HCT116 (cell line): Measurements from ENCODE around the gene FOXC2. TPM values are rescaled to one million over a fixed set of nuclear protein-coding genes. Genes with fewer than 3 reads are reported as not detected.

Experiments used
- ATAC-seq: fragments of 200-7000 bp; cut with Tn5 transposase; 2 replicates; pipeline ENCODE4 v1.9.1; 2020; ENCODE audit warnings: mild to moderate bottlenecking, moderate library complexity
- BruUV-seq: library from RNA; stranded (reverse); fragments of 400-500 nt; replicated peaks from 2 replicates; lab custom pipeline; 2021; lab: Mats Ljungman, UMichigan
- CTCF ChIA-PET: fragments of 300-600 bp; sonication (Branson Sonifier 250); formaldehyde crosslinking; loops from one replicate; lab custom pipeline; 2021; ENCODE audit warnings: antibody characterized with exemption; lab: Charles Lee
- POLR2A ChIA-PET: fragments of 300-600, 350-600 bp; sonication (Branson Sonifier 250); formaldehyde crosslinking; loops from one replicate; lab custom pipeline; 2021; ENCODE audit warnings: antibody characterized with exemption; lab: Charles Lee
- RAD21 ChIA-PET, 2 experiments: fragments of 300-600 bp; sonication (Branson Sonifier 250); formaldehyde crosslinking; loops; one replicate each; lab custom pipeline; 2023; ENCODE audit warnings: low total read pairs in 2 of 2; ENCODE audit not compliant: uncharacterized antibody in 2 of 2, unreplicated experiment in 2 of 2, low non-redundant PET in 1 of 2; lab: Charles Lee
- DNase-seq: peaks from one replicate; pipeline ENCODE4 v3.0.0-alpha.2; 2010; ENCODE audit warnings: low read depth, low spot score
- H2AFZ ChIP-seq: fragments of 200-600 bp; shearing (Covaris generic), sonication (generic); 2 replicates; pipeline ENCODE4 v1.6.1; 2017; ENCODE audit warnings: low read depth, mixed run types, mixed read lengths, antibody characterized with exemption, low read length; ENCODE audit not compliant: poor library complexity, severe bottlenecking
- H3K27ac ChIP-seq: 2 replicates; pipeline ENCODE4 v1.5.1; 2012; ENCODE audit warnings: low read depth, low read length
- H3K27me3 ChIP-seq: fragments of 200-600 bp; sonication (generic); 2 replicates; pipeline ENCODE4 v1.6.1; 2016; ENCODE audit warnings: mixed run types, low read length, mixed read lengths; ENCODE audit not compliant: insufficient read depth
- H3K36me3 ChIP-seq, 2 experiments: fragments of 200-500 bp in 1 of 2; fragments of 200-600 bp in 1 of 2; sonication (Bioruptor generic) in 1 of 2; sonication (generic) in 1 of 2; 2 replicates each; pipeline versions ENCODE4 v1.5.1 to v1.6.1; 2014 to 2016; ENCODE audit warnings: low read length in 2 of 2, inconsistent platforms in 1 of 2, mixed read lengths in 1 of 2, mixed run types in 1 of 2; ENCODE audit not compliant: insufficient read depth in 2 of 2, control insufficient read depth in 1 of 2
- H3K4me1 ChIP-seq, 2 experiments: fragments of 200-600 bp in 1 of 2; sonication (generic) in 1 of 2; 2 replicates each; pipeline versions ENCODE4 v1.5.1 to v1.6.1; 2012 to 2017; ENCODE audit warnings: low read length in 2 of 2, inconsistent platforms in 1 of 2, mild to moderate bottlenecking in 1 of 2, mixed read lengths in 1 of 2, mixed run types in 1 of 2, moderate library complexity in 1 of 2; ENCODE audit not compliant: insufficient read depth in 2 of 2, control insufficient read depth in 1 of 2
- H3K4me2 ChIP-seq: fragments of 200-600 bp; sonication (generic); 2 replicates; pipeline ENCODE4 v1.6.1; 2017; ENCODE audit warnings: mixed run types, low read length, mixed read lengths
- H3K4me3 ChIP-seq, 2 experiments: fragments of 200-600 bp in 1 of 2; sonication (generic) in 1 of 2; replicated peaks in 1 of 2; 2 replicates each; pipeline ENCODE4 v1.5.1; 2011 to 2016; ENCODE audit warnings: low read length in 2 of 2, control low read depth in 1 of 2, low read depth in 1 of 2, mild to moderate bottlenecking in 1 of 2, mixed read lengths in 1 of 2, mixed run types in 1 of 2
- H3K79me2 ChIP-seq: fragments of 200-600 bp; sonication (generic); 2 replicates; pipeline ENCODE4 v1.6.1; 2017; ENCODE audit warnings: mild to moderate bottlenecking, mixed run types, low read length, moderate library complexity, mixed read lengths; ENCODE audit not compliant: insufficient read depth
- H3K9ac ChIP-seq: fragments of 200-600 bp; sonication (generic); 2 replicates; pipeline ENCODE4 v1.6.1; 2016; ENCODE audit warnings: low read length, mixed read lengths
- H3K9me2 ChIP-seq: fragments of 200-600 bp; sonication (generic), shearing (Covaris generic); 2 replicates; pipeline ENCODE4 v1.6.1; 2017; ENCODE audit warnings: mixed run types, mild to moderate bottlenecking, moderate library complexity; ENCODE audit not compliant: insufficient read depth
- H3K9me3 ChIP-seq, 2 experiments: fragments of 200-500 bp in 1 of 2; fragments of 200-600 bp in 1 of 2; sonication (Bioruptor generic) in 1 of 2; sonication (generic) in 1 of 2; 2 replicates each; pipeline ENCODE4 v1.6.1; 2014 to 2017; ENCODE audit warnings: low read length in 2 of 2, mixed read lengths in 2 of 2, inconsistent platforms in 1 of 2, low read depth in 1 of 2, mild to moderate bottlenecking in 1 of 2, mixed run types in 1 of 2, moderate library complexity in 1 of 2; ENCODE audit not compliant: control insufficient read depth in 1 of 2, insufficient read depth in 1 of 2
- H4K20me1 ChIP-seq: fragments of 200-600 bp; sonication (generic), shearing (Covaris generic); 2 replicates; pipeline ENCODE4 v1.6.1; 2017; ENCODE audit warnings: mixed run types, mild to moderate bottlenecking, moderate library complexity; ENCODE audit not compliant: insufficient read depth
- EZH2 ChIP-seq: fragments of 200-600 bp; sonication (generic); IDR thresholded peaks from 2 replicates; pipeline ENCODE4 v1.6.1; 2017; ENCODE audit warnings: antibody characterized with exemption, mixed run types
- EZH2phosphoT487 ChIP-seq: fragments of 200-600 bp; IDR thresholded peaks from 2 replicates; pipeline ENCODE4 v1.6.1; 2018; ENCODE audit warnings: antibody characterized with exemption, borderline replicate concordance
- POLR2A ChIP-seq: IDR thresholded peaks from 2 replicates; pipeline ENCODE4 v1.7.0; 2011; ENCODE audit warnings: borderline replicate concordance; ENCODE audit not compliant: insufficient read depth, insufficient read length; ENCODE audit errors: extremely low read depth
- SIN3A ChIP-seq: IDR thresholded peaks from 2 replicates; pipeline ENCODE4 v1.6.1; 2012; ENCODE audit warnings: low read depth
- TCF7L2 ChIP-seq: IDR thresholded peaks from 2 replicates; pipeline ENCODE4 v1.7.0; 2011; ENCODE audit warnings: borderline replicate concordance, inconsistent platforms; ENCODE audit not compliant: insufficient read depth, insufficient read length; ENCODE audit errors: extremely low read depth
- ZBTB33 ChIP-seq: IDR thresholded peaks from 2 replicates; pipeline ENCODE4 v1.6.1; 2011; ENCODE audit warnings: mild to moderate bottlenecking, low read length, moderate library complexity; ENCODE audit not compliant: insufficient replicate concordance; ENCODE audit errors: extremely low read depth
- ZNF274 ChIP-seq: fragments of 200-500 bp; sonication (Bioruptor generic); IDR thresholded peaks from 2 replicates; pipeline ENCODE4 v1.6.1; 2014; ENCODE audit warnings: mild to moderate bottlenecking, low read depth, low read length, inconsistent platforms
- intact Hi-C: fragments of 100-400 bp; cut with micrococcal nuclease; formaldehyde crosslinking; loops from 2 replicates; pipeline ENCODE4 v1.10.0; 2022
- total RNA-seq: library from RNA; stranded (reverse); gene quantifications from one replicate; pipeline ENCODE4 v1.2.1, GENCODE V29; 2021; ENCODE audit not compliant: unreplicated experiment
- TF ChIP-seq, protein P1 (sequence below): IDR thresholded peaks from 2 replicates; pipeline ENCODE4 v1.6.1; 2012

FOXC2 gene
- total RNA-seq, 1 experiment from 2014 or later, result 0.22 TPM

DNA sequence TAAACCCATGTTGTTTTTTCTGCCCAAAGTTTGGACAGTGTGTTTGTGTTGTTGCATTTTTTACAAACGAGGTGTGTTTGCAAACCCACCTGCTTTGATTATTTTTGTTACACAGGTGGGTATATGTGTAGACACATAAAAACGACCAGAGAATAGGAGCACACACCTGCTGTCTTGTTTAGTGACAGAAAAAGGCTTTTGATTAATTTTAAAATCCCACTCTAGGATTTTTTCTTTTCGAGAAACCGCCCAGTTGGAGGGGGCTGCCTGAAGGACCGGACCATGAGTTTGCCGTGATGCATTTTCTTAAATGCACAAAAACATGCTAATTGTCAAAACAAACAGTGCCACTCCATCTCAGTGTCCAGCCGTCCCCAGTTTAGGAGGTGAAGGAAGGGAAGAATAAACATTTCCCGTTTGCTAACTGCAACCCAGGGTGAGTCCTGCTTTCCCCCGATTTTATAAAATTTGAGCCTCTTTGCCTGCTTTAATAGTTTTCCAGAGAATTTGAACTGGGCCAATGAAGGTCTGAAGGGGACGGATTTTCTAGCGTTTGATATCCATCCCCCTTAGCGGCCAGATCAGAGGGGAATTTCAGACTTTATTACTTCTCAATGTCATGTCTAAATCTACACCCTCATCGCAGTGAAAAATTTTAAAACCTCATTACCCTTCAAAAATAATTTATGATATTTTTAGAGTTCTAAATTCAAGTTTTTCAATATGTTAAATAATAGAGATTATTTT lies 3.2 kb downstream of the FOXC2 start:
- DNase-seq (no peak), ATAC-seq (no peak)
- CTCF ChIA-PET, result interaction anchor here (1.2 to 1.7 kb wide), 4 partner anchors 304 to 507 kb away, joined by 4 to 7 read pairs (median 4); no protein-coding TSS in a partner anchor
- POLR2A ChIA-PET, result interaction anchor here (0.7 kb wide), 1 partner anchor 16 kb away, joined by 3 read pairs; no protein-coding TSS in a partner anchor
- Histone ChIP-seq H3K36me3 (no peaks in the 10 kb centered on the region), H3K79me2 (no peaks in the 10 kb centered on the region), H3K4me1 (no peaks in the 10 kb centered on the region), H3K9me2 (no peaks in the 10 kb centered on the region), H3K9me3 (no peaks in the 10 kb centered on the region), H2AFZ (no peak overlapping the region), H3K4me3 (no peak overlapping the region), H3K27ac (no peak overlapping the region), H3K4me2 (no peak overlapping the region), H3K9ac (no peak overlapping the region), H3K27me3 (0 out of 2 replicates have a peak, but pooled peaks cover 5% of the 10 kb centered on the region), H4K20me1 (no peaks in the 10 kb centered on the region)
- intact Hi-C loops, result no loop called here
- RAD21 ChIA-PET, result no interaction called here
- BruUV-seq, result no TSS peak
- TF ChIP-seq SIN3A, result no peak
- no peak for TF ChIP-seq EZH2
- TF ChIP-seq EZH2phosphoT487, result no peak
- TF ChIP-seq ZBTB33, result no peak
- TF ChIP-seq, protein P1, sequence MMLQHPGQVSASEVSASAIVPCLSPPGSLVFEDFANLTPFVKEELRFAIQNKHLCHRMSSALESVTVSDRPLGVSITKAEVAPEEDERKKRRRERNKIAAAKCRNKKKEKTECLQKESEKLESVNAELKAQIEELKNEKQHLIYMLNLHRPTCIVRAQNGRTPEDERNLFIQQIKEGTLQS, result no peak
- no peak for TF ChIP-seq POLR2A
- TF ChIP-seq ZNF274, result no peak
- no peak for TF ChIP-seq TCF7L2
